ENCODE results near the gene CD300LG.
"Not testable (repeated sequence)": the region's sequence is repeated elsewhere in the genome, so short reads cannot be mapped to it uniquely, and the experiment has no call there.

CD300LG gene

DNA sequence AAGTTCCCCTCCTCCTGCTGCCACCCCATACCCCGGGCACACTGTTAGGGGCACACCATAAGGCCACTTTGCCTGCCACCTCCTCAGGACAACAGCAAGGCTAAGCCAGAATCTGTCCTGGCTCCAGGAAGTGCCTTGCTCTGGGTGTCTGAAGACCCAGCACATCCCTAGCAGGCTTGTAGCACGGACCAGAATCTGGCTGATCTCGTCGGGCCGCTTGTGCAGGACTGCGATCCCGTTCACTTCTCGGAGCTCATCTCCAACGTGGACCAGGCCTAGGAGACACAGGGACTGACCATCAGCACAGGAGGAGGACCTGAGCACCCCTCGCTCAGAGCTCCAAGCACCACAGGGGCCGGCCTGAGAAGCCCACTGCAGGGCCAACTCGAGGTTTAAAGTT lies 21.4 kb upstream of the CD300LG start:
- no peak for DNase-seq (ENCODE audit: low spot score)

DNA sequence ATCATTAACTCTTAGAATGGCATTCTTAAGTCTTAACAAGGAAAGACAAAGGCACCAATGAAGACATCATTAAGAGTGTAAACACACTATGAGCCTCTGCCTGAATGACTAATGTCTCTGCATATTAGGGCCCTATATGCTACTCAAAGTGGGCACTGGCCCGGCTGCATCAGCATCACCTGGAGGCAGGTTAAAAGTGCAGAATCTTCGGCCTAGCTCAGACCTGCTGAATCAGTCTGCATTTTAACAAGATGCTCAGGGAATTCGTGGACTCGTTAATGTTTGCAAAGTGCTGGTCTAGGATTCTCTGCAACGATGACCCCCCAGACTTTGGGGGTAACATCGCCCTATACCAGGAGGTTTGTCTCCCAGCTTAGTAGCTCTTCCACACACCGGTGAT lies 20.8 kb upstream of the CD300LG start:
- DNase-seq (ENCODE audit: low spot score): no peak

DNA sequence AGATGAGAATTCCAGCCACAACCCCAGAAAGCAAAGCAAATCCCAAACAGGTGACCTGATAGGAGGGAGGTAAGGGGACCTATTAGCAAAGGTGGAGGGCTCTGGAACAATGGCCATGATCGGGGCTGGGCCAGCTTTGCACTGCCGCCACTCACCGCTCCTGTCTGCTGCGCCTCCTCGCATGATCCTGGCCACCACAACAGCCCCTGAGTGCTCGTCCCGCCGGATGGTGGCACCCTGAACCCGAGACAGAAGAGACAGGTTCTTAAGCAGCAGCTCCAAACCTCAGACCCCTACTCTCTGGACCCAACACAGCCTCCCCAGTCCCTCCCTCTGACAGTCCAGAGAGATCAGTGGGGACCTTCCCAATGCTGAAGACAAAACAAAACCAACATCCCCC lies 19.4 kb upstream of the CD300LG start:
- no peak for DNase-seq (ENCODE audit: low spot score)

DNA sequence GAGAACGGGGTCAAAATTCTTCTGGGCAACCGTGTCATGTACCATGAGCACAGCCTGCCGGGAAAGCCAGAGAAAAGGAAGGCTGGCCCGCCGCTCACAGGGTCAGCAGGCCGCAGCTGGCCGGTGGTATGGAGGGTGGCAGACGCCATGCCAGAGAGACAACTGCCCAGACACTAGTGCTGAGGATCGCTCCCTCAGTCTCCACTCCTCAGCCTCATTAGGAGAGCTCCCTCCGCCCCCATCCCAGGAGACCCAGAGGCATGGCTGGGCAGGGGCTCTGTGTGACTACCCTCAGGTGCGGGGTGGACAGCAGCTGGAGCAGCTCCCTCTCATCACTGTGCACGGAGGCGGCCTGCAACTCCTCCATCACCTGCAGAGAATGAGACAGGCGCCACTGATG lies 17.2 kb upstream of the CD300LG start:
- DNase-seq (ENCODE audit: low spot score): no peak

DNA sequence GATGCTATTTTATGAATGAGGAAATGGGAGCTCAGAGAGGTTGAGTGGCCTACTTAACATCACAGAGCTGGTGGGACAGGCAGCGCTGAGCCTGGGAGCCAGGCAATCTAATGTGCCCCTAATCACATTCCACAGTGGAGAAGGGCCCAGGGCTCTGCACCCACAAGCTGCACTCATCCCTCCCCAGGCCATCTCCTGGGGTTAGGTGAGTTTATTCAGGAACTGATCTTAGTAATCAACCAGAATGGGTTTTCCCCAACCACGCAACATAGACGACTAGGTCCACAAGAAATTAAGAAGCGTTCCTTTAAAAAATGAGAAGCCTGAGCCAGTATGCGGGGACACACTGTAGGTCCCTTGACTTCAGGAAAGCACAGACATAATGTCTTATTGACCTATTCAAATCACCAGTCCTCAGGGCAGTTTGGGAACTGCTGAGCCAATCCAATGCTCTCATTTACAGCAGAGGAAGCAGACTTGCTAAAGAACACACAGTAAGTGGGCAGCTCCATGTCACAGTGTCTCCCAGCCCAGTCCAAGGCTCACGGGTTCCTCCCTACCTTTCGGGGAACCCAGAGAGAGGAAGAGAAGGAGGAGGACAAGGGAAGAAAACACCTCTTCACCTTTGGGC lies 16.4 kb upstream of the CD300LG start:
- no peak for DNase-seq (ENCODE audit: low spot score)

DNA sequence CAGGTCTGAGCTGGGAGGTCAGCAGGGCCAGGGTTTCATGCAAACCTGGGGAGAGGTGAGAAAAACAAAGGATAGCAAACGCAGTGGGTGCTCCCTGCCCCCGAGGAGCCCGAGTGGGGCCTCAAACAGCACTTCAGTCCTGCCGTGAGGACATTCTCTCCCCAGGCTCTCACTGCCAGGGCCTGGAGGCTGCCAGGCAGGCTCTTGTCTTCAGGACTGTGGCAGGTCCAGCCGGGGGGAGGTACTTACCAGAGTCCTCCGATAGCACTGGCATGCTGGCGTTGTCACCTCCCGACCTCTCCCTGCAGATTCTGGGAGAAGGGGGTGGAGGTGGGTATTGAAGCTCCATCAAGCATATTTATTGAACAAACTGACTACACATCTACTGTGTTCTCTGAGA lies 15.3 kb upstream of the CD300LG start:
- DNase-seq (ENCODE audit: low spot score): no peak

DNA sequence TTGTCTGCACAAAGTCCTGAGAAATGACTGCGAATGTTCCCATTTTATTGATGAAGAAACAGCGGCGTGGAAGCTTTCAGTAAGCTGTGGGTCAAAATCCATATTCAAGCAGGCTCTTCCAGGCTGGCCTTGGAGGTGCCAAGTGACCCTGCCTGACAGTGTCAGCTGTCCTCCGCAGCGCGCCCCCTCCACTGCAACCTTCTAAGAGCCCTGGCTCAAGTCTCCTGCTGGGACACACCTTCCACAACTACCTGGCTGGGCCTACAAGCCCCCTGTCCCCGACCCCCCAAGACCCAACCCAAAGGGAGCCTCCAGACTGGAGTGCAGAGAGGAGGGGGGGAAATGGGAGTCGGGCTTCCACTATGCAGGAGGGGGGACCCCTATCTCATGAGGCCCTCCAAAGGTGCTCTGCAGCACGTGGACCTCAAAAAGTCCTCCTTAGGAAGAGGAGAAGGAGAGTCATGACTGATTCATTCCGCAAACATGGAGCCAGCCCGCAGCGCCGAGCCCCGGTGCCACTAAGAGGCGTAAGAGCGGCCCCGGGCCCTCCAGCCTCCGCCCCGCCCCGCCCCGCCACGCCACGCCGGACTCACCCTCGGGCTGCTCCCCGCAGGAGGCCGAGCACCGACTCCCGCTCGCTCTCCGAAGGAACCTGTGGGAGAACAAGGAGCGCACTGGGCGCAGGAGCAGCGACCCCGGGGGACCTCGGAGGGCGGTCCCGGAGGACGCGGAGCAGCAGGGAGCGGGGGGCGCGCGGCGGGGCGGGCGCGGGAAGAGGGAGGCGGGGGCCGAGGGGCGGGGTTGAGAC lies 14.6 kb upstream of the CD300LG start:
- DNase-seq (ENCODE audit: low spot score): no peak

DNA sequence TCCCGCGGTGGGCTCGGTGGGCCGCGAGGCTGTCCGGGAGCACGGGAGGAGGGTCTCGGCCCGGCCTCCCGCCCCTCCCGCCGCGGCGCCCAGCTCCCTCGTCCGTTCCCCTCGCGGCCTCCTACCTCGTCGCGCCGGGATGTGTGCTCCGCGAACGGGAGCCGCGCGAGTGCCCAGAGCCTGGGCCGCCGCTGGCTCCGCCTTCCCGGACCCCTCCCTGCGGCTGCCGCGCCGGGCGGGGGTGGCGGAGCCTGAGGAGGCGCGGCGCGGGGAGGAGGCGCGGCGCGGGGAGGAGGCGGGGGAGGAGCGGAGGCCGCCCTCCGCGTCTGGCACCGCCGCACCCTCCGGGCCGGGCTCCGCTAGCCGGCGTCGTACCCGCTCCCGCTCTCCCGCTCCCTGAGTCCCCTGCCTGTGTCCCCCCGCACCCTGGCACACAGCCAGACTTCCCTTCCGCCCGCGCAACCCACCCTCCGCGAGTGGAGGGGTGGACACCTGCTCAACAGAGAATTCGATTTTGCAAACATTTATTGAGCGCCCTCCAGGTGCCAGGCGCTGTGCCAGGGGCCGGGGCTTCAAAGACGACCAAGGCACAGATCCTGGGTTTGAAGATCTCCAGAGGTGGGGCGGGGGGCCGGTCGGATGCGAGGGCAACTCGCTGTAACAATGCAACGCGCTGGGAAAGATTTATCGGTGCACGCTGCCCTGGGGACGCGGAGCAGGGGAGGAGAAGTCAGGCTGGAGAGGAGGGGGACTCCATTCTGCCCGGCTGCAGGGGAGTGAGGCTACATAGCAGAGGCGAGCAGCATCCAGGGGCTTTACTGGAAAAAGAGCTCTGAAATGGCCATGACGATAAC lies 13.8 kb upstream of the CD300LG start, which contains the start of gene MPP3:
MPP3 (minus strand) TSS at position 171 of the 854 bp plus-strand sequence. CDS start 1,240 bp downstream, outside the sequence.
- peak; percentile 79 for DNase-seq (ENCODE audit: low spot score)

DNA sequence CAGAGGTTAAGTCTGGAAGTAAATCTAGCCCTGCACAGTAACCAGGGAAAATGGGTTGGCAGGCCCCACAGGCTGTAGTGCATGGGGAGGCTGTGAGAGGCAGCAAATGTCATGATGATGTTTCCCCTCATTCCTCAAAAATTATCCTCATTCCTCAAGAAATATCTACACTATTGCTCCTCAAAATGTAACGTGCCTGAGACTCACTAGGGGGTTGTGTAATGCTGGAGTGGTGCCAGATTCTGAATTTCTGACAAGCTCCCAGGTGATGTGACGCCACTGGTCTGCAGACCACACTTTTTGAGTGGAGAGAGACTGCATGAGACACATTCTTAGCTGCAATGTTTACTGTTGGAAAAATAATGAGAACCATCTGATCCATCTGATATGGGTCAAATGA lies 12.9 kb upstream of the CD300LG start:
- no peak for DNase-seq (ENCODE audit: low spot score)

DNA sequence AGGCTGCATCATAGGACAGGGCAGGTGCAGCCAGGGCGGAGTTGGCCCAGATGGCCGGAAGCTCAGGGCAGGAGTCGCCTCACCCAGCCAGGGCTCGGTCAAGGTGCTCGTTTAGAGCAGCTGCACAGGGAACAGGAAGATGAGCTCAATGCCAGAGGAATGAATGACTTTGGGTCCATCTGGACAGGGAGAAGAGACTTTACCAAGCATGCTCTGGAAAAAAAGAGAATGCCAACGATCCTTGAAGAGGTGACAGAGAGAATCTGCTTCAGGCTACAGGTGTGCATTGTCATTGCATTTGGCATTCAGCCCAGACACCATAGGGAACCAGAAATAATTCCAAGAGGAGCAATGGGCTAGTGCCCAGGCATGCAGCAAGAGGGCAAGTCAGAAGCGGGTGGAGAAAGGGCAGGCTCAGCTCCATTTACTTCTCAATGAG lies 7.3 kb upstream of the CD300LG start:
- no peak for DNase-seq (ENCODE audit: low spot score)

DNA sequence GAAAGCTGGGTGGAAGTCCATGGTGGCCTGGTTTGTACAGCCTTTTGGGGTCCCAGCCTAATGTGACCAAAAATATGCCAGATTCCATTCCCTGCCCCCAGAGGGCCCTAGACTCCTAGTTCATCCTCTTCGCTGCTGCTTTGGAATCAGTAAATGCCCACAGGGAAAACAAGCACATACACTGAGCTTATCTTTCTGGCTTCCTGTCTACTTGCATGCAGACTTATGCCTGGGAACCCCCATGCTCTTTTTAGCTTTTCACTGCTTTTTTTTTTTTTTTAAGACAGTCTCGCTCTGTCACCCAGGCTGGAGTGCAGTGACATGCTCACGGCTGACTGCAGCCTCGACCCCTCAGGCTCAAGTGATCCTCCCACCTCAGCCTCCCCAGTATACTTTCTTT lies 6.2 kb upstream of the CD300LG start:
- no peak for DNase-seq (ENCODE audit: low spot score)

DNA sequence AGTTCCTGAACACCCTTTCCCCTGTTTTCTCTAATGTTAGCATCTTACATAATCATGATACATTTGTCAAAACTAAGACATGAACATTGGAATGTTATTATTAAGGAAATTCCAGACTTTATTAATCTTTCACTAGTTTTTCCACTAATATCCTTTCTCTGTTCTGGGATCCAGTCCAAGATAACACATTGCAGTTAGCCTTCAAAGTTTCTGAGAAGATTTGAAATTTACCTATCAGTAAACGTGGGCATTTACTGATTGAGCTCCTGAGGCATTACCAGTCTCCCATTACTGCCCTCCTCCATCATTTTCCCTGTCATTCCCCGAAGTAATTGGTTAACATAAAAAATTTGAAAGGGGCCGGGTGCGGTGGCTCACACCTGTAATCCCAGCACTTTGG lies 5.7 kb upstream of the CD300LG start:
- no peak for DNase-seq (ENCODE audit: low spot score)

DNA sequence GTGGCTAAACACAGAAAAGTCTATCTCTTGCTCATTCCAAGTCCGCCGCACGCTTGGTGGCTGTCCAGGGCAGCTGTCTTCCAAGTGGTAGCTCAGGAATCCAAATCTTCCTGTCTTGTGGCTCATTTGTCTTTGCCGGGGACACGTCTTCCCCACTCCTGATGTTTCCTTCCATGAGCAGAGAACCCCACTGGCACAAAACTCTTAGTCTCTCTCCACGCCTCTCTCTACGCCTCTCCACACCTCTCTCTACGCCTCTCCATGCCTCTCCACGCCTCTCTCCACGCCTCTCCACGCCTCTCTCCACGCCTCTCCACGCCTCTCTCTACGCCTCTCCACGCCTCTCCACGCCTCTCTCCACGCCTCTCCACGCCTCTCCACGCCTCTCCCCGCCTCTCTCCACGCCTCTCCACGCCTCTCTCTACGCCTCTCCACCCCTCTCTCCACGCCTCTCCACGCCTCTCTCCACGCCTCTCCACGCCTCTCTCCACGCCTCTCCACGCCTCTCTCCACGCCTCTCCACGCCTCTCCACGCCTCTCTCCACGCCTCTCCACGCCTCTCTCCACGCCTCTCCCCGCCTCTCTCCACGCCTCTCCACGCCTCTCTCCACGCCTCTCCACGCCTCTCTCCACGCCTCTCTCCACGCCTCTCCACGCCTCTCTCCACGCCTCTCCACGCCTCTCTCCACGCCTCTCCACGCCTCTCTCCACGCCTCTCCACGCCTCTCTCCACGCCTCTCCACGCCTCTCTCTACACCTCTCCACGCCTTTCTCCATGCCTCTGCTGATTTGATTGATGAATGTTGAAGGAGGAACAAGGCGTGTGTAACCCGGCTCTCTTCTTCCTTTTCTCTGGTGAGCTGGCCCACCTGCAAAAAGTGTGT lies 4.6 kb upstream of the CD300LG start:
- DNase-seq (ENCODE audit: low spot score): not testable (repeated sequence)

DNA sequence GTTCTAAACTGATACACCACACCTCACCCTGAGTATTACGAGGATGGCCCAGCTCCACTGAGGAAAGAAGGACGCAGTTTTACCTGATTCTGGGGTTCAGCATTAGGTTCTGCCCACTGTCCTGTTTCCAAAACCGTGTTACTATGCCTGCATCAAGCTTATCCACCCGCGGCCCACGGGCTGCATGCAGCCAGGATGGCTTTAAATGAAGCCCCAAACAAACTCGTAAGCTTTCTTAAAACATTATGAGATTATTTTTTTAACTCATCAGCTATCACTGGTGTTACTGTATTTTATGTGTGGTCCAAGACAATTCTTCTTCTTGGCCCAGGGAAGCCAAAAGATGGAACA lies 4.0 kb upstream of the CD300LG start:
- no peak for DNase-seq (ENCODE audit: low spot score)

DNA sequence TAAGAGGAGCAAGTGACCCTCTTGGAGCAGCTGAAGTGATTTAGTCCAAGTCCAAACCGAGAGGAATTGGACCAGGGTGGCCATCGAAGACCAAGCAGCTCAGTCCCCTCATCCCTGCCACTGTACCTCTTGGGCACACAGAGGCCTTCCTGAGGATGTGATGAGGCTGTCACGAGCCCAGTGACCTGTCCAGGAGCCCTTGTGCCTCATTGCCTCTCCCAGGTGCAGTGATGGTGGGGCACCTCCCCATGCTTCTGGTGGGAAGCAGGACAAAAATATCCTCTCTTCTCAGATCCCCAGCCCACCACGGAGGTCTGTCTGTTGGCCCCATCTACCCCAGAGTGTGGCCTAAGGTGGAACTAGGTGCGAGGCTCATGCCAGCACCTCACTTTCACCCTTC lies 2.7 kb upstream of the CD300LG start:
- no peak for DNase-seq (ENCODE audit: low spot score)

DNA sequence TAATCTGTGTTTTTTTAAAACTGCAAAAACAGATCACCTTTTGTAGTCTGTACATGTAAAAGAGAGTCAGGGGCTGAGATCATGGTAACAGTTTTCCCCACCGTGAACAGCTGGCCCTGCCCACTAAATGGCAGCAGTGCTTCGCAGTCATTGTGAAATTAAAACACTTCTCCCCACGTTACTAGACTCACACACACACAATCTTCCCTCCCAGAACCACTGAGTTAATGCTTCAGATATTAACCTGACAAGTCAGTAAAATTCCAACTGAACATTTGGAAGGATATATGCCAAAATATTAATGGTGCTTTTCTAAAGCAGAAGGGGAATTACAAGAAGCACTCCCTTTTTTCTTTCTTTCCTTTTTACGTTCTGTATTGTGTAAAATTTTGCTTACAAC lies 1.2 kb upstream of the CD300LG start:
- no peak for DNase-seq (ENCODE audit: low spot score)

DNA sequence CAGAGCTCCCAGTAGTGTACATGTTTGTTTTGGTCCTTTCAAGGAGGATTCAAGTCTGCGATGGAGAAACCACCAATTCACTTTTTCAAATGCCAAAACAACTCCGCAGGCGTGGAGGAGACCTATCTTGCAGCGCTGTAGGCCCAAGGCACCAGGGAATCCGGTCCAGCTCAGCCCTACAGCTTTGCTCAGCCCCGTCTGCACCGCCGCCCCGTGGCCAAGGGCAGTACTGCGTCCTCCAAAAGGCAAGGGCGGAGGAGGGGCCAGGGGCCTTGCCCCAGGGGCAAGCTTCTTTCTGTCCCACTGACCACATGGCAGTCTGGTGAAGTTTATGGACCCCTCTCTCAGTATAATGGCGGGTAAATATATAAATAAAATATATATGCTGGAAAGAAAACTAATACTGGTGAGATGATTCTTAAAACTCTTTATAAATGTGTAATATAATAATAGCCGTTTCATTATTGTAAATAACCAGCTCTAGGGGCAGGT lies 709 bp upstream of the CD300LG start:
- peak; percentile 96 for DNase-seq (ENCODE audit: low spot score)

DNA sequence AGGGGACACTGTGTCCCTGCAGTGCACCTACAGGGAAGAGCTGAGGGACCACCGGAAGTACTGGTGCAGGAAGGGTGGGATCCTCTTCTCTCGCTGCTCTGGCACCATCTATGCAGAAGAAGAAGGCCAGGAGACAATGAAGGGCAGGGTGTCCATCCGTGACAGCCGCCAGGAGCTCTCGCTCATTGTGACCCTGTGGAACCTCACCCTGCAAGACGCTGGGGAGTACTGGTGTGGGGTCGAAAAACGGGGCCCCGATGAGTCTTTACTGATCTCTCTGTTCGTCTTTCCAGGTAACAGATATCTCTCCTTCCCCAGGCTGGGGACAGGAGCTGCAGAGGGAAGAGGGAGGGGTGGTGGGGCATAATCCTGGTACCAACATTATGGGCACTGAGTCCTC lies 1.6 kb downstream of the CD300LG start:
- DNase-seq (ENCODE audit: low spot score): no peak

DNA sequence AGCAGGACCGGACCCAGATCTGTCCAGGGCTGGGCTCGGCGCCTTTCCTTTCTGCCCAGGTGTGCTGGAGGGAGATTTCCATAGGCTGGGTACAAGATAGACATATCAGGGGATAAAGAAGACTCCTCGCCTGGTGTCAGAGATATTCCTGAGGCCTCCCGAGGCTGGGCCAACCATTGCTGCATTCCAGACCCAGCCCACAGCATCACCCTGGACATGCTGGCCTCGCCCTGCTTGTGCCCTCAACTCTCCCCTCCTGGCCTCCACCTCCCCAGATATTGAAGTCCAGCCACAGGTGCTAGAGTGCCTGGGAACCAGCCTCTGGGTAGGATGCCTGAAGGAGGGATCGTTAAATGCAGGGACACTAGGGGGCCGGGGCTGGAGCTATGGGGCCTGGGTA lies 2.1 kb downstream of the CD300LG start:
- no peak for DNase-seq (ENCODE audit: low spot score)

DNA sequence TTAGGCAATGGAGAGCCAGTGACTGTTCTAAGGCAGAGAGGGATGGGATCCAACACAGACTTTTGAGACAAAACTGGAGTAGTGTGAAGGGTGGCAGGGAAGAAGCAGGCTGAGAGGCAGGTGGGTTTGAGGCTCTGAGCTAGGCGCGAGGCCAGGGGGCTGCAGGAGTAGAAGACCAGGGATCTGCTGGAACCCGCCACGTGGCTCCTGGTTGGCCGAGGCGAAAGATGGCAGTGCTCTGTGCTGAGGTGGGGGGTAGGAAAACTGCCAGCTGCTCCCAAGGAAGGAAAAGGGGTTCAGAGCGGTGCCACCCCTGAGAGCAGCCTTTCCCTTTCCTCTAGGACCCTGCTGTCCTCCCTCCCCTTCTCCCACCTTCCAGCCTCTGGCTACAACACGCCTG lies 5.6 kb downstream of the CD300LG start:
- DNase-seq (ENCODE audit: low spot score): no peak

DNA sequence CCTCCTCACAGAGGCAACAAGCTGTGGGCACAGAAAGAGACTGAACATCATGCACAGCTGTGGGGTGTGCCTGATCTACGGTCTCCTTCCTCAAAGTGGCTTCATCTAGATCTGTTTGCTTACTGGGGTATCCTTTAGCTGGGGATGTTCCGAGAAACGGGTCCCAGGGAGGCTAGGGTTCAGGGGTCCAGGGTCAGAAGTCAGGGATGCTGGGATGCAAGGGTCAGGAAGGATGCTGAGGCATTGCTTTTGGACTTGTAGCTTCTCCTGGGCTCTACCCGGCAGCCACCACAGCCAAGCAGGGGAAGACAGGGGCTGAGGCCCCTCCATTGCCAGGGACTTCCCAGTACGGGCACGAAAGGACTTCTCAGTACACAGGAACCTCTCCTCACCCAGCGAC lies 6.6 kb downstream of the CD300LG start:
- no peak for DNase-seq (ENCODE audit: low spot score)

DNA sequence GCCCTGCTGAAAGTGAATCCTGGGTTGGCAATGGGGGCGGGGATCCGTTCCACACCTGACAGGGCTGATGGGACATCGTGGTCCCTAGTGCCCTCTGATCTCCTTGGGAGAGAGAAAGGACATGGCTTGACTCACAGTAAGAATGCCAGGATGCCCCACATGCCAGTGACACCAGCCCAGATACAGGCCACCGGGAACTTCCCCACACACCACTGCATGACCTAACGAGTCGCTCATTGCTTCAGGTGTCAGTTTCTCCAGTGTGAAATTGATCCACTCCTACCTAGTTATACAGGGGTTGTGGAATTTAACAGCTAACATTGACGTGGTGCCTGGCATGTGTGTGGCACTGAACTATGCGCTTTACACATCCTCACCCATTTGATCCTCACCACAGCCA lies 7.5 kb downstream of the CD300LG start:
- DNase-seq (ENCODE audit: low spot score): no peak

Measured in ecto neural progenitor cell (in vitro differentiated cells).